GM21619 (cell line): ENCODE data around the gene GTF2IRD1.
A peak's percentile ranks its signal among the peaks of the same experiment; 100 is the strongest.
"Not testable (repeated sequence)": the region's sequence is repeated elsewhere in the genome, so short reads cannot be mapped to it uniquely, and the experiment has no call there.

Experiments used
- ATAC-seq: cut with Tn5 transposase; IDR thresholded peaks from one replicate; pipeline ENCODE4 v1.9.1; 2021; ENCODE audit not compliant: unreplicated experiment

The GTF2IRD1 gene

DNA sequence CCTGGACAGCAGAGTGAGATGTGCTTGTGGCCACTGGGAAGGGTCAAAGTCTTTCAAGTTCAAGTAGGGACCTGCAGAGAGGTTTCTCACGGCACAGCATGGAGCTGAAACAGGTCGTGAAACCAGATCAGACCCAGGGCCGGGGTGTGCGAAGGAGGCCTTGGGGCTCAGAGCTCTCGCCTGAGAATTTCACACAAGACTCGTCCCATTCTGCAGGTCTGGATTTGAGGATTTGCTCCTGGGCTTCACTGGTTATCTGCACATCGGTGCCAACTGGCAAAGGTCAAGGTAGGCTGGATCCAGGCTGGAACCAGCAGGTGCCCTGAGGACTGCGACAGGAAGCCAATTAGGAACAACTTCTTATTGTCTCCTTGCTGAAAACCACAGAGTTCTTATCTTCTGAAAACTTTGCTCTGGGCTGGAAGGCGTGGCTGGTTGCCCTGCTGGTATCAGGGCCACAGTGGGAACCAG is 179.8 kb downstream of the GTF2IRD1 start:
- ATAC-seq, result no peak

DNA sequence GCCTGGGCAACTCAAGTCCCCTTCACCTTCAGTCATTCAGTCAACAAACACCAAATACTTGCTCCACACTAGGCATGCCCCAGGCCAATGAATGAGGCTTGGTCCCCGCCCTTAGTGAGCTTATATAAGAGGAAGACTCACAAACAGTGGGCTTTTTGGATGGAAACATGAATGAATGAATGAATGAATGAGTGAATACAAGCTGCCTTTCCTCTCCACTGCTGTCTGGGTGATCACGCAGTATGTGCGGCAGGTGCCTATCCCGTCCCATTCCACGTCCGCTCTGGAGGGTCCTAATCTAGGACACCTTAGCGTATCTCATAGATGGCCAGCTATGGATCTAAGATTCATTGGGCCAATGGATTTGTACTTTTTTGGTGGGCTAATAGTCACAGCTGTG is 184.0 kb downstream of the GTF2IRD1 start:
- ATAC-seq, result no peak

DNA sequence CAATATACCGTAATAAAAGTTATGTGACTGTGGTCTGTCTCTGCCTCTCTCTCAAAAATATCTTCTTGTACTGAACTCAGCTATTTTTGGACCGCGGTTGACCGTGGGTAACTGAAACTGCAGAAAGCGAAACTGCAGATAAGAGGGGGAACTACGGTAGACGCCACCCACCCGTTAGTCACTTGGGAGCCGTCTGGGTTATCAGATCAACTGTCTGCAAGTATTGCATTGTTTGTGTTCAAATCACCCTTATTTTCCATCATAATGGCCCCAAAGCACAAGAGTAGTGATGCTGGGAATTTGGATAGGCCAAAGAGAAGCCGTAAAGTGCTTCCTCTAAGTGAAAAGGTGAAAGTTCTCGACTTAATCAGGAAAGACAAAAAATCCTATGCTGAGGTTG is 196.3 kb downstream of the GTF2IRD1 start:
- peak; percentile 75 for ATAC-seq

DNA sequence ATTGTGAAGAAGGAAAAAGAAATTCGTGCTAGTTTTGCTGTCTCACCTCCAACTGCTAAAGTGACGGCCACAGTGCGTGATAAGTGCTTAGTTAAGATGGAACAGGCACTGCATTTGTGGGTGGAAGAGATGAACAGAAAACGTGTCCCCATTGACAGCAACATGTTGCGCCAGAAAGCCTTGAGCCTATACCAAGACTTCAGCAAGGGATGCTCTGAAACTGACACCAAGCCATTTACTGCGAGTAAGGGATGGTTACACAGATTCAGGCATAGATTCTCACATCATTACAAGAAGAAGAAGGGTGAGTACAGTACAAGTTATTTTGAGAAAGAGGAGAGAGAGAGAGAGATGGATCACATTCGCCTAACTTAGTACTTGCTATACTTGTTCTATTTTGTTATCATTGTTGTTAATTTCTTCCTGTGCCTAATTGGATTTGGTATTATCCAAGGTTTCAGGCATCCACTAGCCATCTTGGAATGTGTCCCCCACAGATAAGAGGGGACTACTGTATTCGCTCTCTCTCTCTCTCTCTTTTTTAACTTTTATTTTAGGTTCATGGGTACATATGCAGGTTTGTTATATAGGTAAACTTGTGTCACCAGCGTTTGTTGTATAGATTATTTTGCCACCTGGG is 196.9 kb downstream of the GTF2IRD1 start:
- peak; percentile 49 for ATAC-seq

DNA sequence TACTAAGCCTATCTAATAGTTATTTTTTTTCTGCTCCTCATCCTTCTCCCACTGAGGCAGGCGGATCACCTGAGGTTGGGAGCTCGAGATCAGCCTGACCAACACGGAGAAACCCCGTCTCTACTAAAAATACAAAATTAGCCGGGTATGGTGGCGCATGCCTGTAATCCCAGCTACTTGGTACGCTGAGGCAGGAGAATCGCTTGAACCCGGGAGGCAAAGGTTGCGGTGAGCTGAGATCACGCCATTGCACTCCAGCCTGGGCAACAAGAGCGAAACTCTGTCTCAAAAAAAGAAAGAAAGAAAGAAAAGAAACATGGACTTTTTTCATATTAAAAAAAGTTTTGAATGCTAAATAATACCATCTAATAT is 197.4 kb downstream of the GTF2IRD1 start:
- not testable (repeated sequence) for ATAC-seq
